Right atrium auricular region (tissue), 2 donors: ENCODE results near the gene POLR1A. TPM values are rescaled to one million over a fixed set of nuclear protein-coding genes. Genes with fewer than 3 reads are reported as not detected.

Source experiments
- DNase-seq: peaks from one replicate; pipeline ENCODE4 v3.0.0-alpha.2; 2019; ENCODE audit warnings: low spot score
- H3K27ac ChIP-seq, 2 donors: fragments of 200-600 bp; sonication (generic); 1 replicate in 1 of 2; 2 replicates in 1 of 2; pipeline ENCODE4 v1.5.1; 2016 to 2019
- H3K27me3 ChIP-seq, 2 donors: fragments of 200-600 bp; sonication (generic); one replicate each; pipeline versions ENCODE4 v1.5.1 to v1.6.0; 2017 to 2019
- H3K36me3 ChIP-seq: fragments of 200-600 bp; sonication (generic); one replicate; pipeline ENCODE4 v1.5.1; 2016
- H3K4me1 ChIP-seq, 2 donors: fragments of 200-600 bp; sonication (generic); one replicate each; pipeline versions ENCODE4 v1.5.1 to v1.6.0; 2017 to 2019
- H3K4me3 ChIP-seq, 2 donors: fragments of 200-600 bp; sonication (generic); 1 replicate in 1 of 2; 2 replicates in 1 of 2; pipeline ENCODE4 v1.5.1; 2017 to 2019; ENCODE audit warnings: mild to moderate bottlenecking in 1 of 2, moderate library complexity in 1 of 2
- H3K9me3 ChIP-seq, 2 donors: fragments of 200-600 bp; sonication (generic); one replicate each; pipeline ENCODE4 v1.5.1; 2019
- total RNA-seq, 2 donors: library from RNA; depleted of rRNA; stranded (reverse); fragments of >200 nt; gene quantifications; one replicate each; pipeline ENCODE4 v1.1.0, GENCODE V29; 2016
- TF ChIP-seq, protein P1 (sequence below), 2 donors: fragments of 200-600 bp; sonication (generic); IDR thresholded peaks; one replicate each; pipeline ENCODE4 v1.5.1; 2019; ENCODE audit warnings: antibody characterized with exemption in 2 of 2

POLR1A gene
- total RNA-seq, result 10 to 100 TPM; 14.1 to 20.6 TPM

DNA sequence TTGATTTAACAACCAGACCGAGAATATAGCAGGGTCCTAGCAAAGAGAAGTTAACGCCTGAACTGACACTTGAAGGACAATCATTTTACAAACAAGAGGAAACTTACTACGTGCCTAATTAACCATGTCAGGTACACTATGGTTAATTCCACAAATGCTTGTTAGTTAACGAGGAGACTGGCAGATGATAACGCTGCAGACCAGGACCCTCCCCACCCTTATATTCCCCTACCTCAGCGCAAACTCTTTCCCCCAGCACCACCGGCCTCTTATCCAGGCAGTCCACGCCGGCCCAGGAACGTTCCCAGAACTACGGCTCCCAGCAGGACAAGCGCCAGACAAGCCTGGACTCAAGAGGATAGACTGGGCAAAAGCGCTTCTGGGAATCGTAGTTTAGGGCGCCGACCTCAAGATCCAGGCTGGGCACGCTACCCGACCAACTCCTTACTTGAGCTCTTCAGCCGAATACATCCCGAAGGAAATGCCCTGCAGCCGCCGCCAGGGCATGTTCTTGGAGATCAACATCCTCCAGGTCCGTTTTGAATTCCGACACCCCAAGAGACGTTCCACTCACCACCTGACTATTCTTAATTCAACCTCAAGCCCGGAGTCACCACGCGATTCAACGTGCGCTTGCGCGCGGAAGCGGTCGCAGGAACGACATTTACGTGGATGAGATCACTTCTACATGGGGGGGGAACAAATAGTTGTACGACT is at the start of gene POLR1A:
Gene POLR1A (minus strand): TSS at position 635 of the 717 bp plus-strand sequence. CDS start 110 bp downstream, at position 525.
- Histone ChIP-seq H3K4me3 (peak within 1 kb of the TSS; percentile 72 to 93), H3K27ac (peak within 1 kb of the TSS; percentile 79 to 80), H3K27me3 (no peaks in the 10 kb centered on the region), H3K4me1 (peaks cover 0 to 34% of the 10 kb centered on the region in 2 donors), H3K36me3 (no peaks in the 10 kb centered on the region), H3K9me3 (no peaks in the 10 kb centered on the region)
- TF ChIP-seq, protein P1, sequence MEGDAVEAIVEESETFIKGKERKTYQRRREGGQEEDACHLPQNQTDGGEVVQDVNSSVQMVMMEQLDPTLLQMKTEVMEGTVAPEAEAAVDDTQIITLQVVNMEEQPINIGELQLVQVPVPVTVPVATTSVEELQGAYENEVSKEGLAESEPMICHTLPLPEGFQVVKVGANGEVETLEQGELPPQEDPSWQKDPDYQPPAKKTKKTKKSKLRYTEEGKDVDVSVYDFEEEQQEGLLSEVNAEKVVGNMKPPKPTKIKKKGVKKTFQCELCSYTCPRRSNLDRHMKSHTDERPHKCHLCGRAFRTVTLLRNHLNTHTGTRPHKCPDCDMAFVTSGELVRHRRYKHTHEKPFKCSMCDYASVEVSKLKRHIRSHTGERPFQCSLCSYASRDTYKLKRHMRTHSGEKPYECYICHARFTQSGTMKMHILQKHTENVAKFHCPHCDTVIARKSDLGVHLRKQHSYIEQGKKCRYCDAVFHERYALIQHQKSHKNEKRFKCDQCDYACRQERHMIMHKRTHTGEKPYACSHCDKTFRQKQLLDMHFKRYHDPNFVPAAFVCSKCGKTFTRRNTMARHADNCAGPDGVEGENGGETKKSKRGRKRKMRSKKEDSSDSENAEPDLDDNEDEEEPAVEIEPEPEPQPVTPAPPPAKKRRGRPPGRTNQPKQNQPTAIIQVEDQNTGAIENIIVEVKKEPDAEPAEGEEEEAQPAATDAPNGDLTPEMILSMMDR (IDR thresholded peaks at IDR 0.05), result no peak
- DNase-seq, result peak; percentile 92

DNA sequence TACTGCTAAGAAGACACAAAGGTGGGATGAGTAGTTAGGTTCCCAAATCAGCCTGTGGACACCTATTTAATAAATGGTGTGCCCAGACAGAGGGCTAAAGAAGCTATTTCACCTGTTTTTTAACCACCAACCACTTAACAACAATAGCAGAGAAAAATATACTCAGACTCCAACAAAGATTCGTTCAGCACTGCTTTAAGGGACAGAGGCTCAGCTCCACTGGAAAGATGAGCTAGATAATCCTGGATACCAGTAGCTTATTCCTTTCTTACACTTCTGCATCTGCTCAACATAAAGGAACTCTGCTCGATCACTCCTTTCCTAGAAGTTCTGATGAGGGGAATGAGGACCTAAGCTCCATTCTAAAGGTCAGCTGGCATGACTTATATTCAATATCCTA is 44.8 kb upstream of the POLR1A start:
- peaks cover 71% of the 10 kb centered on the region for H3K36me3 ChIP-seq

GRCh38 chr2:86147793-86148192 is 42.1 kb upstream of the POLR1A start:
- DNase-seq, result no peak
- Histone ChIP-seq H3K36me3 (peaks cover 89% of the 10 kb centered on the region), H3K27me3 (no peaks in the 10 kb centered on the region), H3K4me1 (no peaks in the 10 kb centered on the region), H3K4me3 (no peak overlapping the region), H3K27ac (no peak overlapping the region), H3K9me3 (no peaks in the 10 kb centered on the region)
- TF ChIP-seq, protein P1 (IDR thresholded peaks at IDR 0.05), result no peak

More for the DNA sequence above, 44.8 kb upstream of the POLR1A start:
- no peak for DNase-seq
- no peaks in the 10 kb centered on the region for H3K9me3 ChIP-seq
- H3K4me3 ChIP-seq, result no peak overlapping the region
- no peak overlapping the region for H3K27ac ChIP-seq
- TF ChIP-seq, protein P1 (IDR thresholded peaks at IDR 0.05), result no peak
- H3K4me1 ChIP-seq, result no peaks in the 10 kb centered on the region
- no peaks in the 10 kb centered on the region for H3K27me3 ChIP-seq

GRCh38 chr2:86143926-86144685 is 38.4 kb upstream of the POLR1A start:
- no peak for DNase-seq
- no peak overlapping the region for H3K4me3 ChIP-seq
- no peaks in the 10 kb centered on the region for H3K9me3 ChIP-seq
- H3K36me3 ChIP-seq, result peaks cover 88% of the 10 kb centered on the region
- H3K27me3 ChIP-seq, result no peaks in the 10 kb centered on the region
- H3K4me1 ChIP-seq, result no peaks in the 10 kb centered on the region
- H3K27ac ChIP-seq, result no peak overlapping the region
- TF ChIP-seq, protein P1 (IDR thresholded peaks at IDR 0.05), result no peak

- peaks cover 85% of the 10 kb centered on the region for H3K36me3 ChIP-seq
- H3K4me3 ChIP-seq, result no peak overlapping the region
- no peaks in the 10 kb centered on the region for H3K9me3 ChIP-seq
- TF ChIP-seq, protein P1 (IDR thresholded peaks at IDR 0.05), result no peak
- no peaks in the 10 kb centered on the region for H3K27me3 ChIP-seq
- no peak for DNase-seq
- H3K4me1 ChIP-seq, result no peaks in the 10 kb centered on the region
- no peak overlapping the region for H3K27ac ChIP-seq
Observed at GRCh38 chr2:86143307-86143706, 37.6 kb upstream of the POLR1A start.
